BJ (cell line): ENCODE data around the gene NFAM1. TPM values are rescaled to one million over a fixed set of nuclear protein-coding genes. Genes with fewer than 3 reads are reported as not detected.

Experiments
- CTCF ChIA-PET: fragments of 350-600 bp; formaldehyde crosslinking; extraction: SDS; loops from one replicate; lab custom pipeline; 2021; ENCODE audit warnings: antibody characterized with exemption, inconsistent platforms; lab: Yijun Ruan, JAX
- POLR2A ChIA-PET: fragments of 300-600 bp; sonication (Branson Sonifier 250); formaldehyde crosslinking; extraction: SDS; loops from one replicate; lab custom pipeline; 2021; ENCODE audit warnings: antibody characterized with exemption; lab: Charles Lee
- DNase-seq: peaks from one replicate; pipeline ENCODE4 v3.0.0-alpha.2; 2011; ENCODE audit warnings: low read depth
- H3K27me3 ChIP-seq: 2 replicates; pipeline ENCODE4 v1.6.0; 2011; ENCODE audit warnings: low read length; ENCODE audit not compliant: control insufficient read depth, insufficient read depth
- H3K36me3 ChIP-seq: 2 replicates; pipeline ENCODE4 v1.5.1; 2011; ENCODE audit warnings: low read length; ENCODE audit not compliant: control insufficient read depth, insufficient read depth
- H3K4me3 ChIP-seq: 2 replicates; pipeline ENCODE4 v1.5.1; 2011; ENCODE audit warnings: low read depth, mild to moderate bottlenecking, control low read depth, low read length
- polyA plus RNA-seq: library from polyadenylated mRNA; depleted of rRNA; stranded (reverse); fragments of >200 nt; gene quantifications from 2 replicates; pipeline ENCODE4 v1.2.3, GENCODE V29; 2011
- TF ChIP-seq, protein P1 (sequence below): IDR thresholded peaks from 2 replicates; pipeline ENCODE4 v1.5.1; 2011; ENCODE audit warnings: low read depth, mild to moderate bottlenecking, control low read depth, inconsistent platforms, low read length, moderate library complexity; ENCODE audit not compliant: insufficient read depth

The NFAM1 gene
- polyA plus RNA-seq, 1 experiment = 0.01 TPM

GRCh38 chr22:42336527-42337227 lies 95.5 kb downstream of the NFAM1 start:
- no peak for DNase-seq
- ChIA-PET POLR2A (no interaction called here), CTCF (no interaction called here)
- Histone ChIP-seq H3K4me3 (no peak overlapping the region), H3K36me3 (no peaks in the 10 kb centered on the region), H3K27me3 (no peaks in the 10 kb centered on the region)
- TF ChIP-seq, protein P1, sequence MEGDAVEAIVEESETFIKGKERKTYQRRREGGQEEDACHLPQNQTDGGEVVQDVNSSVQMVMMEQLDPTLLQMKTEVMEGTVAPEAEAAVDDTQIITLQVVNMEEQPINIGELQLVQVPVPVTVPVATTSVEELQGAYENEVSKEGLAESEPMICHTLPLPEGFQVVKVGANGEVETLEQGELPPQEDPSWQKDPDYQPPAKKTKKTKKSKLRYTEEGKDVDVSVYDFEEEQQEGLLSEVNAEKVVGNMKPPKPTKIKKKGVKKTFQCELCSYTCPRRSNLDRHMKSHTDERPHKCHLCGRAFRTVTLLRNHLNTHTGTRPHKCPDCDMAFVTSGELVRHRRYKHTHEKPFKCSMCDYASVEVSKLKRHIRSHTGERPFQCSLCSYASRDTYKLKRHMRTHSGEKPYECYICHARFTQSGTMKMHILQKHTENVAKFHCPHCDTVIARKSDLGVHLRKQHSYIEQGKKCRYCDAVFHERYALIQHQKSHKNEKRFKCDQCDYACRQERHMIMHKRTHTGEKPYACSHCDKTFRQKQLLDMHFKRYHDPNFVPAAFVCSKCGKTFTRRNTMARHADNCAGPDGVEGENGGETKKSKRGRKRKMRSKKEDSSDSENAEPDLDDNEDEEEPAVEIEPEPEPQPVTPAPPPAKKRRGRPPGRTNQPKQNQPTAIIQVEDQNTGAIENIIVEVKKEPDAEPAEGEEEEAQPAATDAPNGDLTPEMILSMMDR = no peak

DNA sequence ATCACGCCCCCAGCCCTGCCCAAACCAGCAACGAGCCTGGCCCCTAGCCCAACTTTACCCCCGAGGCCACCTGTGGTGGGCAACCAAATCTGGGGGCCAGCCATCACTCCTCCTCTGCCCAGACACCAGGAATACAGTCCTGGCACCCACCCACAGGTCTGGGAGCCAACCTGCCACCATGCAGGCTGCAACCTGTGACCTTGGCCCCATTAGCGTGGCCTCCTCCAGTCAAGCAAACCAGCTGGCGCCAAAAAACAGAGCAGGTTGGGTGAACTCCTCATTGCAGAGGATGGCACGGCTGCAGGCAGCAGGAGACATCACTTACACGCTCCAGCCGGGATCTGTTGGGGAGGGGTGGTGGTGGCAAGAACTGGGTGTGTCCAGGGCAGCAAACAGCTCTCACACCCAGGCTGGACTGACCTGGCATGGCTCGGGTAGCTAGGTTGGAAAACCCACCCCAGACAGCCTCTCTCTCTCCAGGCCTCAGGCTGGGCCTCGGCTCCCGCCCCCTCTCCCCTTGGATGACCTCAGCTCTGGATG lies 96.3 kb downstream of the NFAM1 start:
- ChIA-PET CTCF (no interaction called here), POLR2A (no interaction called here)
- H3K27me3 ChIP-seq = no peaks in the 10 kb centered on the region
- no peak overlapping the region for H3K4me3 ChIP-seq
- TF ChIP-seq, protein P1 = no peak
- no peak for DNase-seq
- no peaks in the 10 kb centered on the region for H3K36me3 ChIP-seq

DNA sequence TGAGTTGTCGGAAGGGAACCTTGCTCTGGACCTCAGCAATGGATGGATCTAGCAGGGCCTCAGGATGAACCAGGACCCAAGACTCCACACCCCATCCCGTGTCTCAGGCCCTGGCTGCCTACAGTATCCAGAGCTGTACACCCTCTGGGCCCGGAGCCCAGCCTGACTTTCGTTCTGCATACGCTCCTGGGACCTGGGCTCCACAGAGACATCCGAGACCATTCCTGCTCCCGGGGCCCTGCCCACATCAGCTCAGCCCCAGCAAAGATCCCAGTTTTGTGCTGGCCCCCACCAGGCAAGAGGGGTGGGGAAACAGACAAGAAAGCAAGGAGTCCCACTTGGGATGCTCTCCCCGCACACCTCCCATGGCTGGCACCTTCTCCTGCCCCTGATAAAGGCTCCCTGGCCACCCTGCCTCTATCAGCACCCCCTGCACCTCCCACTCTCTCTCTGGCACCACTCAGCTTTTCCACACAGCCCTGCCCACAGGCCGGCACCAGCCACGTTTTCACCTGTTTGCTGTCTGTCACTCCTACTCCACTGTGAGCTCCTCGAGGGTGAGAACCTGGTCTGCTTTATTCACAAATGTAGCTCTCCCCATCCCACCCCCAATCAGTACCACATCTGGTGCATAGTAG lies 97.2 kb downstream of the NFAM1 start:
- DNase-seq = no peak
- TF ChIP-seq, protein P1 = no peak
- CTCF ChIA-PET = no interaction called here
- H3K4me3 ChIP-seq = no peak overlapping the region
- POLR2A ChIA-PET = no interaction called here
- H3K27me3 ChIP-seq = no peaks in the 10 kb centered on the region
- no peaks in the 10 kb centered on the region for H3K36me3 ChIP-seq

GRCh38 chr22:42333544-42333943 lies 98.7 kb downstream of the NFAM1 start:
- CTCF ChIA-PET = no interaction called here
- no peak overlapping the region for H3K4me3 ChIP-seq

DNA sequence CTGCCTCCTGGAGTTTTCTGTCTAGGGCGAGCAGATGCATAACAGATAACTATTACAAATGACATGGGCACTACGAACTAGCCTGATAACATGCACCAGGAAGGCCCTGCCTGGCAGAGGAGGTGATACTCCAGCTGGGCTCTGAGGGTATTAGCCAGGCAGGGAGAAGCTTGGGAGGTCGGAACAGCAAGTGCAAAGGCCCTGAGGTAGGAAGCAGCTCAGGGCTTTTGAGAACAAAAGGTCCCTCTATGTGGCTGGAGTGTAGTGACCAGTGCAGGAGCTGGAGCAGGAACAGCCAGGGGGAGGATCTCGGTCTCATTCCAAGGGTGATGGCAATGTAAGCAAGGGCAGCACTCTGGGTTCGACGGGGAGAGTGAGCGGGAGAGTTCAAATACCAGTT lies 100.1 kb downstream of the NFAM1 start:
- Histone ChIP-seq H3K27me3 (no peaks in the 10 kb centered on the region), H3K4me3 (no peak overlapping the region), H3K36me3 (no peaks in the 10 kb centered on the region)
- DNase-seq = no peak
- ChIA-PET POLR2A (no interaction called here), CTCF (interaction anchor here (0.6 kb wide), 1 partner anchor 22 kb away, joined by 3 read pairs; no protein-coding TSS in a partner anchor)
- TF ChIP-seq, protein P1 = no peak

More at GRCh38 chr22:42333544-42333943, 98.7 kb downstream of the NFAM1 start:
- TF ChIP-seq, protein P1 = no peak
- no peak for DNase-seq
- POLR2A ChIA-PET = no interaction called here
- Histone ChIP-seq H3K36me3 (no peaks in the 10 kb centered on the region), H3K27me3 (no peaks in the 10 kb centered on the region)
